Astrocyte (in vitro differentiated cells and primary cell): ENCODE measurements around the gene UVRAG. TPM values are rescaled to one million over a fixed set of nuclear protein-coding genes. Genes with fewer than 3 reads are reported as not detected.

Source experiments
- DNase-seq: peaks from one replicate; pipeline ENCODE4 v3.0.0-alpha.2; 2010; ENCODE audit warnings: low read depth
- FAIRE-seq: peaks from 2 replicates; lab custom pipeline; 2011; peaks lifted over from hg19 to GRCh38; lab: Jason Lieb, UNC
- H2AFZ ChIP-seq: 2 replicates; pipeline ENCODE4 v1.6.0; 2012; ENCODE audit warnings: low read depth, low read length, inconsistent platforms
- H3K27ac ChIP-seq: 2 replicates; pipeline ENCODE4 v1.5.1; 2011; ENCODE audit warnings: low read depth, low read length, inconsistent platforms
- H3K27me3 ChIP-seq: 2 replicates; pipeline ENCODE4 v1.6.0; 2011; ENCODE audit warnings: low read length, inconsistent platforms; ENCODE audit not compliant: insufficient read depth
- H3K36me3 ChIP-seq: 2 replicates; pipeline ENCODE4 v1.5.1; 2011; ENCODE audit warnings: low read length, inconsistent platforms; ENCODE audit not compliant: insufficient read depth
- H3K4me1 ChIP-seq: 2 replicates; pipeline ENCODE4 v1.5.1; 2011; ENCODE audit warnings: low read length, inconsistent platforms; ENCODE audit not compliant: insufficient read depth
- H3K4me2 ChIP-seq: 2 replicates; pipeline ENCODE4 v1.6.0; 2012; ENCODE audit warnings: low read length, inconsistent platforms
- H3K4me3 ChIP-seq: 2 replicates; pipeline ENCODE4 v1.5.1; 2011; ENCODE audit warnings: low read depth, mild to moderate bottlenecking, low read length, inconsistent platforms; ENCODE audit not compliant: insufficient read depth
- H3K79me2 ChIP-seq: 2 replicates; pipeline ENCODE4 v1.6.0; 2012; ENCODE audit warnings: mild to moderate bottlenecking, low read length, inconsistent platforms; ENCODE audit not compliant: insufficient read depth
- H3K9ac ChIP-seq: 2 replicates; pipeline ENCODE4 v1.6.0; 2012; ENCODE audit warnings: mild to moderate bottlenecking, low read length, inconsistent platforms
- H3K9me3 ChIP-seq: 2 replicates; pipeline ENCODE4 v1.5.1; 2012; ENCODE audit warnings: low read depth, mild to moderate bottlenecking, low read length, inconsistent platforms; ENCODE audit not compliant: insufficient read depth
- H4K20me1 ChIP-seq: 2 replicates; pipeline ENCODE4 v1.6.0; 2012; ENCODE audit warnings: low read length, inconsistent platforms; ENCODE audit not compliant: insufficient read depth
- H3K27ac Mint-ChIP-seq: one replicate; pipeline ENCODE4 v1.8.0; 2021; ENCODE audit warnings: mild to moderate bottlenecking, mixed read lengths; ENCODE audit not compliant: unreplicated experiment
- H3K27me3 Mint-ChIP-seq: one replicate; pipeline ENCODE4 v1.8.0; 2021; ENCODE audit warnings: low read depth, mixed read lengths; ENCODE audit not compliant: unreplicated experiment
- H3K36me3 Mint-ChIP-seq: one replicate; pipeline ENCODE4 v1.8.0; 2021; ENCODE audit warnings: low read depth, mixed read lengths; ENCODE audit not compliant: unreplicated experiment
- H3K4me1 Mint-ChIP-seq: one replicate; pipeline ENCODE4 v1.8.0; 2021; ENCODE audit warnings: low read depth, mixed read lengths; ENCODE audit not compliant: unreplicated experiment
- H3K4me3 Mint-ChIP-seq: one replicate; pipeline ENCODE4 v1.8.0; 2021; ENCODE audit warnings: mild to moderate bottlenecking, moderate library complexity, mixed read lengths; ENCODE audit not compliant: unreplicated experiment
- H3K9me3 Mint-ChIP-seq: one replicate; pipeline ENCODE4 v1.8.0; 2021; ENCODE audit warnings: mild to moderate bottlenecking, mixed read lengths; ENCODE audit not compliant: unreplicated experiment
- EZH2 ChIP-seq: IDR thresholded peaks from 2 replicates; pipeline ENCODE4 v1.6.1; 2012; ENCODE audit warnings: mild to moderate bottlenecking, low read length, inconsistent platforms; ENCODE audit not compliant: insufficient read depth
- total RNA-seq: library from RNA; stranded (reverse); gene quantifications from 2 replicates; pipeline ENCODE4 v1.2.1, GENCODE V29; 2021
- TF ChIP-seq, protein P1 (sequence below): IDR thresholded peaks from 2 replicates; pipeline ENCODE4 v1.5.1; 2011; ENCODE audit warnings: low read depth, mild to moderate bottlenecking, inconsistent platforms, low read length, moderate library complexity; ENCODE audit not compliant: insufficient read depth

Gene UVRAG
- total RNA-seq, 1 donor from 2014 or later: 15.3 TPM

DNA sequence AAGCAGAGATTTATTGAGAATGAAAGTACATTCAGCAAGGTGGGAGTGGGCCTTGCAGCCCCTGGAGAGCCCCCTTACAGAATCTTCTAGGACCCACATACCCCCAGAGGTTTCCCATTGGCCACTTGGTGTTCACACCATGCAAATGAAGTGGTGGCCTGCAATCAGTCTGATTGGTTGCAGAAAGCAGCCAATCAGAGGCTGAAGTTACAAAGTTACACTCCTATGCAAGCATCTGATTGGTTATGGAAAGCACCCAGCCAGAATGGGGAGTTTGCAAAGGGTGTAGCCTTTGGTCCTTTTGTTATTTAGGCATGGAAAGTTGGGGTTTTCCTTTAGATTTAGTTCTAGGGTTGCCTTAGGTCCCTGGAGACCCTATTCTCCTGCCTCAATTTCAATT is 34.9 kb downstream of the UVRAG start:
- Histone ChIP-seq H3K36me3 (no peaks in the 10 kb centered on the region), H3K27ac (no peak overlapping the region), H3K9me3 (no peaks in the 10 kb centered on the region), H3K79me2 (peaks cover 24% of the 10 kb centered on the region), H4K20me1 (peaks cover 20% of the 10 kb centered on the region), H3K4me1 (no peaks in the 10 kb centered on the region), H3K27me3 (no peaks in the 10 kb centered on the region), H3K9ac (no peak overlapping the region), H3K4me2 (no peak overlapping the region), H2AFZ (no peak overlapping the region), H3K4me3 (no peak overlapping the region)
- Mint-ChIP-seq H3K36me3 (no peaks in the 10 kb centered on the region), H3K27me3 (no peaks in the 10 kb centered on the region), H3K4me1 (peaks cover 11% of the 10 kb centered on the region), H3K9me3 (no peaks in the 10 kb centered on the region), H3K27ac (no peak overlapping the region), H3K4me3 (no peak overlapping the region)
- FAIRE-seq (no peak), DNase-seq (no peak)
- no peak for TF ChIP-seq EZH2
- TF ChIP-seq, protein P1, sequence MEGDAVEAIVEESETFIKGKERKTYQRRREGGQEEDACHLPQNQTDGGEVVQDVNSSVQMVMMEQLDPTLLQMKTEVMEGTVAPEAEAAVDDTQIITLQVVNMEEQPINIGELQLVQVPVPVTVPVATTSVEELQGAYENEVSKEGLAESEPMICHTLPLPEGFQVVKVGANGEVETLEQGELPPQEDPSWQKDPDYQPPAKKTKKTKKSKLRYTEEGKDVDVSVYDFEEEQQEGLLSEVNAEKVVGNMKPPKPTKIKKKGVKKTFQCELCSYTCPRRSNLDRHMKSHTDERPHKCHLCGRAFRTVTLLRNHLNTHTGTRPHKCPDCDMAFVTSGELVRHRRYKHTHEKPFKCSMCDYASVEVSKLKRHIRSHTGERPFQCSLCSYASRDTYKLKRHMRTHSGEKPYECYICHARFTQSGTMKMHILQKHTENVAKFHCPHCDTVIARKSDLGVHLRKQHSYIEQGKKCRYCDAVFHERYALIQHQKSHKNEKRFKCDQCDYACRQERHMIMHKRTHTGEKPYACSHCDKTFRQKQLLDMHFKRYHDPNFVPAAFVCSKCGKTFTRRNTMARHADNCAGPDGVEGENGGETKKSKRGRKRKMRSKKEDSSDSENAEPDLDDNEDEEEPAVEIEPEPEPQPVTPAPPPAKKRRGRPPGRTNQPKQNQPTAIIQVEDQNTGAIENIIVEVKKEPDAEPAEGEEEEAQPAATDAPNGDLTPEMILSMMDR: no peak

DNA sequence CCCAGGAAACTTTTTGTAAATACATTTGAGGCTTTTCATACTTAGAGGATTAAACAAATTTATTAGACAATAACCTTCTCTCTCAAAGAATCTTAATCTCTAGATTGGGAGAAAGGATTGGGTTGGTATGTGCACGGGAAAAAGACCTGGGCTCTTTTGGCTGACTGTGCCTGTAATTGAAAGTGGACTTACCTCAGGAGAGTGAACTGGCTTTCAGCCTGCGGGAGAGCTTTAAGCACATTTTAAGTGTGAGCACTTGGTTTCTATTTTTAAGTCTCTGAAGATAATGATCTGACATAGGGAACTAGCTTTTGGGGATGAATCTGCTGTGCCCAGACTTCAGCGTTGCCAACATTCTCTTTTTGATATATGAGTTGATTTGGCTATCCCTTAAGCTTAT is 35.8 kb downstream of the UVRAG start:
- Histone ChIP-seq H3K9me3 (no peaks in the 10 kb centered on the region), H3K79me2 (peaks cover 21% of the 10 kb centered on the region), H2AFZ (no peak overlapping the region), H3K27ac (no peak overlapping the region), H3K9ac (no peak overlapping the region), H3K4me2 (no peak overlapping the region), H3K4me1 (no peaks in the 10 kb centered on the region), H3K27me3 (no peaks in the 10 kb centered on the region), H3K4me3 (no peak overlapping the region), H4K20me1 (peaks cover 13% of the 10 kb centered on the region), H3K36me3 (no peaks in the 10 kb centered on the region)
- no peaks in the 10 kb centered on the region for H3K27me3 Mint-ChIP-seq
- DNase-seq (no peak), FAIRE-seq (no peak)
- H3K27ac Mint-ChIP-seq: no peak overlapping the region
- TF ChIP-seq, protein P1: no peak
- no peak for TF ChIP-seq EZH2
- peaks cover 11% of the 10 kb centered on the region for H3K4me1 Mint-ChIP-seq
- H3K9me3 Mint-ChIP-seq: no peaks in the 10 kb centered on the region
- no peak overlapping the region for H3K4me3 Mint-ChIP-seq
- no peaks in the 10 kb centered on the region for H3K36me3 Mint-ChIP-seq

DNA sequence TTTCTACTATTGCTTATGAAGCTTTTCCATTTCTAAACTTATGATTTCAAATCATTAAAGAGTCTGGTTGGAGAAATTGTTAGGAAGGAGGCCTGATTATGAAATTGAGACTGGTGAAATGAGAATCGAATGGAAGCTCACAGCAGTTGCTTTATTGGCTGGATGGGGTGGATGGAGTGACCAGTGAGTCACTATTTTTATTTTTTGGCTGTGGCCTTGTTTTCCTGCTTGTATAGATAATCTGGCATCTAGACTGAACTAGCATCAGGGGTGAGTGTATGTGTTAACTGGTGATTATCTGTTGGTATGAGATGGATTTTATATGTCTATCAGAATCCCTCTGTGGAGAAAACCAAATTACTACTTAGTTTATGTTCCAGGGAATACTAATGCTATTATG is 36.2 kb downstream of the UVRAG start:
- FAIRE-seq: no peak
- no peak for DNase-seq
- Histone ChIP-seq H3K36me3 (no peaks in the 10 kb centered on the region), H3K79me2 (peaks cover 17% of the 10 kb centered on the region), H3K4me3 (no peak overlapping the region), H3K9ac (no peak overlapping the region), H3K9me3 (no peaks in the 10 kb centered on the region), H3K4me1 (no peaks in the 10 kb centered on the region), H3K27ac (no peak overlapping the region), H4K20me1 (peaks cover 13% of the 10 kb centered on the region), H3K27me3 (no peaks in the 10 kb centered on the region), H3K4me2 (no peak overlapping the region), H2AFZ (no peak overlapping the region)
- Mint-ChIP-seq H3K36me3 (no peaks in the 10 kb centered on the region), H3K4me1 (peaks cover 11% of the 10 kb centered on the region), H3K27me3 (no peaks in the 10 kb centered on the region), H3K4me3 (no peak overlapping the region), H3K27ac (no peak overlapping the region), H3K9me3 (no peaks in the 10 kb centered on the region)
- TF ChIP-seq, protein P1: no peak
- TF ChIP-seq EZH2: no peak
